H9 (cell line): ENCODE measurements around the gene YIPF3. TPM values are rescaled to one million over a fixed set of nuclear protein-coding genes. Genes with fewer than 3 reads are reported as not detected.

ENCODE experiments used
- DNase-seq: peaks from one replicate; pipeline ENCODE4 v3.0.0-alpha.2; 2017
- H2AFZ ChIP-seq: one replicate; pipeline ENCODE4 v1.6.1; 2013; ENCODE audit warnings: mild to moderate bottlenecking, low read length, control low read depth, moderate library complexity
- H2AK5ac ChIP-seq: 2 replicates; pipeline ENCODE4 v1.6.1; 2013; ENCODE audit warnings: low read length, control low read depth, mixed read lengths; ENCODE audit not compliant: insufficient read length
- H2BK120ac ChIP-seq: one replicate; pipeline ENCODE4 v1.6.1; 2013; ENCODE audit warnings: low read depth, mild to moderate bottlenecking, low read length, control low read depth, inconsistent platforms; ENCODE audit not compliant: poor library complexity, severe bottlenecking
- H2BK12ac ChIP-seq: 2 replicates; pipeline ENCODE4 v1.6.1; 2013; ENCODE audit warnings: low read length, control low read depth, mixed read lengths, low read depth; ENCODE audit not compliant: insufficient read length
- H2BK15ac ChIP-seq: 2 replicates; pipeline ENCODE4 v1.6.1; 2013; ENCODE audit warnings: low read depth, low read length, control low read depth
- H2BK20ac ChIP-seq: one replicate; pipeline ENCODE4 v1.6.1; 2013; ENCODE audit warnings: low read depth, mild to moderate bottlenecking, low read length, control low read depth, inconsistent platforms; ENCODE audit not compliant: poor library complexity, severe bottlenecking
- H2BK5ac ChIP-seq: 2 replicates; pipeline ENCODE4 v1.6.1; 2013; ENCODE audit warnings: low read length, control low read depth, mixed read lengths; ENCODE audit not compliant: insufficient read length
- H3K14ac ChIP-seq: 2 replicates; pipeline ENCODE4 v1.6.1; 2013; ENCODE audit warnings: low read length, control low read depth; ENCODE audit not compliant: insufficient read depth
- H3K18ac ChIP-seq: 2 replicates; pipeline ENCODE4 v1.6.1; 2013; ENCODE audit warnings: low read depth, mild to moderate bottlenecking, mixed read lengths, low read length, control low read depth; ENCODE audit not compliant: insufficient read length
- H3K23ac ChIP-seq: 2 replicates; pipeline ENCODE4 v1.6.1; 2013; ENCODE audit warnings: low read length, control low read depth, mixed read lengths, low read depth; ENCODE audit not compliant: insufficient read length
- H3K23me2 ChIP-seq: 2 replicates; pipeline ENCODE4 v1.6.1; 2013; ENCODE audit warnings: low read depth, mild to moderate bottlenecking, mixed read lengths, low read length, control low read depth; ENCODE audit not compliant: insufficient read length, poor library complexity, severe bottlenecking
- H3K27ac ChIP-seq: 2 replicates; pipeline ENCODE4 v1.5.1; 2013; ENCODE audit warnings: low read length, control low read depth, mixed read lengths, low read depth; ENCODE audit not compliant: insufficient read length
- H3K27me3 ChIP-seq: 2 replicates; pipeline ENCODE4 v1.6.1; 2013; ENCODE audit warnings: low read length, control low read depth, inconsistent platforms; ENCODE audit not compliant: insufficient read depth
- H3K4ac ChIP-seq: 2 replicates; pipeline ENCODE4 v1.6.1; 2013; ENCODE audit warnings: low read depth, mild to moderate bottlenecking, control low read depth, inconsistent platforms, low read length, moderate library complexity
- H3K4me1 ChIP-seq: 2 replicates; pipeline ENCODE4 v1.6.1; 2013; ENCODE audit warnings: low read length, control low read depth, inconsistent platforms; ENCODE audit not compliant: insufficient read depth
- H3K4me2 ChIP-seq: 2 replicates; pipeline ENCODE4 v1.6.1; 2013; ENCODE audit warnings: low read length, control low read depth, mixed read lengths; ENCODE audit not compliant: insufficient read length, insufficient read depth
- H3K56ac ChIP-seq: 2 replicates; pipeline ENCODE4 v1.6.1; 2013; ENCODE audit warnings: low read depth, mild to moderate bottlenecking, mixed read lengths, low read length, control low read depth; ENCODE audit not compliant: insufficient read length
- H3K79me1 ChIP-seq: 2 replicates; pipeline ENCODE4 v1.6.1; 2013; ENCODE audit warnings: low read depth, mild to moderate bottlenecking, moderate library complexity, low read length, control low read depth, inconsistent platforms; ENCODE audit not compliant: insufficient read depth, poor library complexity, severe bottlenecking
- H3K79me2 ChIP-seq: 2 replicates; pipeline ENCODE4 v1.6.1; 2013; ENCODE audit warnings: low read length, control low read depth, inconsistent platforms; ENCODE audit not compliant: insufficient read depth
- H3K9ac ChIP-seq: 2 replicates; pipeline ENCODE4 v1.6.1; 2013; ENCODE audit warnings: low read length, control low read depth, mixed read lengths; ENCODE audit not compliant: insufficient read length; ENCODE audit errors: extremely low read depth
- H3K9me3 ChIP-seq: one replicate; pipeline ENCODE4 v1.6.1; 2013; ENCODE audit warnings: low read depth, low read length, inconsistent platforms; ENCODE audit not compliant: control insufficient read depth
- H3T11ph ChIP-seq: one replicate; pipeline ENCODE4 v1.6.1; 2013; ENCODE audit warnings: mild to moderate bottlenecking, low read length, control low read depth, inconsistent platforms
- H4K20me1 ChIP-seq: one replicate; pipeline ENCODE4 v1.6.1; 2013; ENCODE audit not compliant: control insufficient read depth, insufficient read length, insufficient read depth
- H4K5ac ChIP-seq: 2 replicates; pipeline ENCODE4 v1.6.1; 2013; ENCODE audit warnings: low read depth, mild to moderate bottlenecking, mixed read lengths, low read length, control low read depth; ENCODE audit not compliant: insufficient read length
- H4K8ac ChIP-seq: replicated peaks from 2 replicates; pipeline ENCODE4 v1.6.1; 2013; ENCODE audit warnings: low read length, control low read depth, mixed read lengths, low read depth; ENCODE audit not compliant: insufficient read length
- H4K91ac ChIP-seq: 2 replicates; pipeline ENCODE4 v1.6.1; 2013; ENCODE audit warnings: low read depth, mild to moderate bottlenecking, moderate library complexity, mixed read lengths, low read length, control low read depth; ENCODE audit not compliant: insufficient read length
- H3K27ac Mint-ChIP-seq, 3 experiments: 2 replicates in 2 of 3; 3 replicates in 1 of 3; pipeline ENCODE4 v1.8.0; 2020 to 2021; ENCODE audit warnings: mixed read lengths in 3 of 3, mild to moderate bottlenecking in 1 of 3, moderate library complexity in 1 of 3
- H3K27me3 Mint-ChIP-seq: 2 replicates; pipeline ENCODE4 v1.8.0; 2021; ENCODE audit warnings: low read depth, mild to moderate bottlenecking, moderate library complexity, mixed read lengths
- H3K36me3 Mint-ChIP-seq, 3 experiments: 2 replicates in 2 of 3; 3 replicates in 1 of 3; pipeline ENCODE4 v1.8.0; 2020 to 2021; ENCODE audit warnings: low read depth in 3 of 3, mixed read lengths in 3 of 3; ENCODE audit not compliant: insufficient read depth in 1 of 3
- H3K4me1 Mint-ChIP-seq, 2 experiments: 2 replicates each; pipeline ENCODE4 v1.8.0; 2020; ENCODE audit warnings: mixed read lengths in 2 of 2
- H3K4me3 Mint-ChIP-seq, 2 experiments: 2 replicates in 1 of 2; 3 replicates in 1 of 2; pipeline ENCODE4 v1.8.0; 2020 to 2021; ENCODE audit warnings: mild to moderate bottlenecking in 2 of 2, mixed read lengths in 2 of 2, moderate library complexity in 1 of 2
- H3K9me3 Mint-ChIP-seq, 2 experiments: 2 replicates in 1 of 2; 3 replicates in 1 of 2; pipeline ENCODE4 v1.8.0; 2020; ENCODE audit warnings: mild to moderate bottlenecking in 2 of 2, mixed read lengths in 2 of 2, moderate library complexity in 1 of 2
- WGBS: extraction: QIAGEN DNeasy Blood & Tissue Kit; methylation state at CpG from one replicate; pipeline ENCODE4 v1.1.7; 2013; ENCODE audit warnings: missing lambda C conversion rate, low lambda C conversion rate, mixed read lengths; ENCODE audit not compliant: insufficient read length; ENCODE audit errors: extremely low coverage; 5-methylcytosine and 5-hydroxymethylcytosine counted together
- total RNA-seq: library from RNA; stranded (reverse); gene quantifications from 2 replicates; pipeline ENCODE4 v1.2.1, GENCODE V29; 2021
- TF ChIP-seq, protein P1 (sequence below): fragments of 200-600 bp; sonication (generic); conservative IDR thresholded peaks from 3 replicates; pipeline ENCODE4 v1.8.0; 2021; ENCODE audit warnings: antibody characterized with exemption, mild to moderate bottlenecking

The YIPF3 gene
- total RNA-seq, 1 experiment from 2014 or later, result 84.5 TPM

GRCh38 chr6:43517505-43518357, 1.0 kb upstream of the YIPF3 start:
- Histone ChIP-seq H3K27me3 (no peaks in the 10 kb centered on the region), H3K9me3 (no peaks in the 10 kb centered on the region), H2AFZ (no peak overlapping the region), H3K4me1 (no peaks in the 10 kb centered on the region), H3K79me1 (peaks cover 13% of the 10 kb centered on the region), H2AK5ac (no peak overlapping the region), H2BK20ac (no peak overlapping the region), H3T11ph (no peak overlapping the region), H3K56ac (no peak overlapping the region), H3K4ac (no peak overlapping the region), H4K5ac (no peak overlapping the region), H3K79me2 (peaks cover 17% of the 10 kb centered on the region; the same call in 1 of the 2 replicates), H2BK120ac (no peak overlapping the region), H3K18ac (no peak overlapping the region), H2BK12ac (no peak overlapping the region), H2BK5ac (no peak overlapping the region), H3K23me2 (peaks cover 9% of the 10 kb centered on the region), H4K8ac (no peak overlapping the region), H3K27ac (no peak overlapping the region), H3K4me2 (peak overlapping the region; percentile 98), H4K20me1 (no peaks in the 10 kb centered on the region), H3K23ac (no peak overlapping the region), H4K91ac (no peak overlapping the region), H2BK15ac (no peak overlapping the region), H3K9ac (peak overlapping the region; percentile 99), H3K14ac (peak overlapping the region; percentile 94)
- Mint-ChIP-seq H3K27me3 (no peaks in the 10 kb centered on the region), H3K36me3 (peaks cover 35 to 43% (median 36%) of the 10 kb centered on the region in 3 experiments), H3K9me3 (no peaks in the 10 kb centered on the region), H3K27ac (no peak overlapping the region), H3K4me1 (peaks cover 12% of the 10 kb centered on the region in 2 experiments), H3K4me3 (no peak overlapping the region)
- DNase-seq, result no peak
- WGBS, result no CpG with 5 or more reads among the region's 10 CpGs
- TF ChIP-seq, protein P1, sequence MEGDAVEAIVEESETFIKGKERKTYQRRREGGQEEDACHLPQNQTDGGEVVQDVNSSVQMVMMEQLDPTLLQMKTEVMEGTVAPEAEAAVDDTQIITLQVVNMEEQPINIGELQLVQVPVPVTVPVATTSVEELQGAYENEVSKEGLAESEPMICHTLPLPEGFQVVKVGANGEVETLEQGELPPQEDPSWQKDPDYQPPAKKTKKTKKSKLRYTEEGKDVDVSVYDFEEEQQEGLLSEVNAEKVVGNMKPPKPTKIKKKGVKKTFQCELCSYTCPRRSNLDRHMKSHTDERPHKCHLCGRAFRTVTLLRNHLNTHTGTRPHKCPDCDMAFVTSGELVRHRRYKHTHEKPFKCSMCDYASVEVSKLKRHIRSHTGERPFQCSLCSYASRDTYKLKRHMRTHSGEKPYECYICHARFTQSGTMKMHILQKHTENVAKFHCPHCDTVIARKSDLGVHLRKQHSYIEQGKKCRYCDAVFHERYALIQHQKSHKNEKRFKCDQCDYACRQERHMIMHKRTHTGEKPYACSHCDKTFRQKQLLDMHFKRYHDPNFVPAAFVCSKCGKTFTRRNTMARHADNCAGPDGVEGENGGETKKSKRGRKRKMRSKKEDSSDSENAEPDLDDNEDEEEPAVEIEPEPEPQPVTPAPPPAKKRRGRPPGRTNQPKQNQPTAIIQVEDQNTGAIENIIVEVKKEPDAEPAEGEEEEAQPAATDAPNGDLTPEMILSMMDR, result no peak
